Colonic mucosa (tissue), 4 donors: ENCODE results near the gene LLPH. TPM values are rescaled to one million over a fixed set of nuclear protein-coding genes. Genes with fewer than 3 reads are reported as not detected.

Source experiments
- DNase-seq: peaks from one replicate; pipeline ENCODE4 v3.0.0-alpha.2; 2020
- H3K27ac ChIP-seq: fragments of 200-600 bp; one replicate; pipeline ENCODE4 v1.8.0; 2021
- H3K27me3 ChIP-seq: fragments of 200-600 bp; one replicate; pipeline ENCODE4 v1.8.0; 2021
- H3K36me3 ChIP-seq: fragments of 200-600 bp; one replicate; pipeline ENCODE4 v1.8.0; 2021
- H3K4me1 ChIP-seq: fragments of 200-600 bp; one replicate; pipeline ENCODE4 v1.8.0; 2021; ENCODE audit warnings: mild to moderate bottlenecking
- H3K4me3 ChIP-seq: fragments of 200-600 bp; one replicate; pipeline ENCODE4 v1.8.0; 2021
- H3K9ac ChIP-seq, 2 donors: one replicate each; pipeline ENCODE4 v1.7.0; 2013; ENCODE audit warnings: control low read depth in 2 of 2, low read depth in 2 of 2, low read length in 2 of 2
- H3K9me3 ChIP-seq: fragments of 200-600 bp; one replicate; pipeline ENCODE4 v1.8.0; 2021
- CTCF ChIP-seq: fragments of 200-600 bp; IDR thresholded peaks from one replicate; pipeline ENCODE4 v1.8.0; 2022; ENCODE audit warnings: antibody characterized with exemption, mild to moderate bottlenecking
- intact Hi-C: fragments of 100-400 bp; cut with DNase I; formaldehyde crosslinking; loops from one replicate; pipeline ENCODE4 v1.14.1; 2022
- total RNA-seq, 2 donors: library from RNA; stranded (reverse); fragmentation: NEBNext Ultra II Directional in 1 of 2; extraction: Animal tissue kit (Norgen Biotek cat#: 25700) in 1 of 2; gene quantifications; one replicate each; pipeline ENCODE4 v1.2.1, GENCODE V29; 2021
- donor health status: healthy.
- donor health status: DM: no; HTN: no; CAD: no.
- donor health status: DM: no; HTN: no; CAD: no.

Gene LLPH
- total RNA-seq, 2 donors from 2014 or later = 21.0 to 28.5 TPM

DNA sequence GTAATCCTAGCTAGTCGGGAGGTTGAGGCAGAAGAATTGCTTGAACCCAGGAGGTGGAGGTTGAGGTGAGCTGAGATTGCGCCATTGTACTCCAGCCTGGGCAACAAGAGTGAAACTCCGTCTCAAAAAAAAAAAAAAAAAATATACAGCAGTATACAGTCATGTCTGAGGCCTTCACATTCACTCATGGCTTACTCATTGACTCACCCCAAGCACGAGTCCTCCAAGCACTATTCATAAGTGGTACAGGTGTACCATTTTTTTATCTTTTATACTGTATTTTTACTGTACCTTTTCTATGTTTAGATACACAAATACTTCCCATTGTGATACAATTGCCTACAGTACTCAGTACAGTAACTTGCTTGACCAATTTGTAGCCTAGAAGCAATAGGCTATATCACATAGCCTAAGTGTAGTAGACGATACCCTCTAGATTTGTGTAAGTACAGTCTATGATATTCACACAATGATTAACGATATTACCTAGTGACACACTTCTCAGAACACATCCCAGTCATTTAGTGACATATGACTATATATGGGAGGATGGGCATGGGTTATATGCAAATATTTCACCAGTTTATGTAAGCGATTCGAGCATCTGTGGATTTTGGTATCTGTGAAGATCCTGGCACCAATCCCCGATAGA is 12.2 kb downstream of the LLPH start:
- H3K9ac ChIP-seq = no peak overlapping the region
- H3K36me3 ChIP-seq = no peaks in the 10 kb centered on the region
- H3K27me3 ChIP-seq = no peaks in the 10 kb centered on the region
- intact Hi-C loops = no loop called here
- no peak overlapping the region for H3K27ac ChIP-seq
- DNase-seq = no peak
- TF ChIP-seq CTCF = no peak
- no peaks in the 10 kb centered on the region for H3K9me3 ChIP-seq
- H3K4me3 ChIP-seq = no peak overlapping the region
- no peaks in the 10 kb centered on the region for H3K4me1 ChIP-seq

DNA sequence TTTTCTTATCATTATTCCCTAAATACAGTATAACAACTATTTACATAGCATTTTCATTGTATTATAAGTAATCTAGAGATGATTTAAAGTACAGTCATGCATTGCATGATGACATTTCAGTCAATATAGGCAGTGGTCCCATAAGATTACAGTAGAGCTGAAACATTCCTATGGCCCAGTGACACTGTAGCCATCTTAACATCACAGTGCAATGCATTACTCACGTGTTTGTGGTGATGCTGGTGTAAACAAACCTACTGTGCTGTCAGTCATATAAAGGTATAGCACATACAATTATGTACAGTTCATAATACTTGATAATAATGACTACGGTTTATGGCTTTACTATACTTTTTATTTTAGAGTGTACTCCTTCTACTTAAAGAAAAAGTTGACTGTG is 13.3 kb downstream of the LLPH start:
- H3K27ac ChIP-seq = no peak overlapping the region
- H3K9me3 ChIP-seq = no peaks in the 10 kb centered on the region
- H3K36me3 ChIP-seq = no peaks in the 10 kb centered on the region
- no peak overlapping the region for H3K4me3 ChIP-seq
- no peak for DNase-seq
- no peaks in the 10 kb centered on the region for H3K4me1 ChIP-seq
- intact Hi-C loops = no loop called here
- no peak for TF ChIP-seq CTCF
- no peaks in the 10 kb centered on the region for H3K27me3 ChIP-seq
- no peak overlapping the region for H3K9ac ChIP-seq

DNA sequence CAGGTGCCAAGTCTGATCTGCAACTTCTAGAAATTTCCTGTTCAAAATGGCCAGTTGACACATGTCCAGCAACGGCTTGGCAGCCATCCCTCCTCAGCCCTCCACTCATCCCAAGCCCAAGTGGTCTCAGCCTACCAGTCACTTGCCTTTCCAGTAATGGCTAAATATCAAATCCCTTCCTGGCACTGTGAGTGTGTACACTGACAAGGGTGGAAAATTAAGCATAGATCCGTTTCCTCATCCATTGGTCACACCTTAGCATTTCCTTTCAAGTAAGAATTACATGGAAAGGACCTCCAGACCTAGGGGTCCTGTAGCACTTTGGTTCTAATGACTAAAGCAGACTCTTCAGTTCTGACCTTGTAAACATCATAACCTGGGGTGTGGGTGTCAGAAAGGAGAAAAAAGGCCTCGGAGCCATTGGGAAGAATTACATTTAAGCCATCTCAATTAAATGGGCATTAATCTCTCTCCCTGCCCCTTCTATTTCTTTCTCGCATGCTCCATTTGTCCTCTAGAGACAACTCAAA is 15.4 kb downstream of the LLPH start:
- no peak overlapping the region for H3K27ac ChIP-seq
- no peak for TF ChIP-seq CTCF
- no peaks in the 10 kb centered on the region for H3K36me3 ChIP-seq
- no peak for DNase-seq
- no peak overlapping the region for H3K4me3 ChIP-seq
- intact Hi-C loops = no loop called here
- H3K4me1 ChIP-seq = no peaks in the 10 kb centered on the region
- no peaks in the 10 kb centered on the region for H3K9me3 ChIP-seq
- no peaks in the 10 kb centered on the region for H3K27me3 ChIP-seq
- H3K9ac ChIP-seq = no peak overlapping the region

DNA sequence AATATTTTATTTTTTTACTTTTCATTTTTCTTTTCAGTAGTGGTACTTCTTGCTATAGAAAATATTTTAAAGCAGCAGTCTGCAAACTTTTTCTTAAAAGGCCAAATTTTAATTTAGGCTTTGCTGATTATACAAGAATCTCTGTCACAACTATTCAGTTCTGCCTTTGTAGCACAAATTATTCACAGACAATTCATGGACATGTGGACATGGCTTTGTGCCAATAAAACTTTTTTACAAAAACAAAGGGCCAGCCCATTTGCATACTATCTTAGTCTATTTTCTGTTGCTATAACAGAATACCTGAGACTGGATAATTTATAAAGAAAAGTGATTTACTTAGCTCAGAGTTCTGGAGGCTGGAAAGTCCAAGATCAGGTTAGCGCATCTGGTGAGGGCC is 17.1 kb downstream of the LLPH start:
- no peaks in the 10 kb centered on the region for H3K36me3 ChIP-seq
- no peak overlapping the region for H3K9ac ChIP-seq
- no peak overlapping the region for H3K4me3 ChIP-seq
- intact Hi-C loops = no loop called here
- TF ChIP-seq CTCF = no peak
- no peaks in the 10 kb centered on the region for H3K4me1 ChIP-seq
- no peak overlapping the region for H3K27ac ChIP-seq
- H3K27me3 ChIP-seq = no peaks in the 10 kb centered on the region
- DNase-seq = no peak
- H3K9me3 ChIP-seq = no peaks in the 10 kb centered on the region

DNA sequence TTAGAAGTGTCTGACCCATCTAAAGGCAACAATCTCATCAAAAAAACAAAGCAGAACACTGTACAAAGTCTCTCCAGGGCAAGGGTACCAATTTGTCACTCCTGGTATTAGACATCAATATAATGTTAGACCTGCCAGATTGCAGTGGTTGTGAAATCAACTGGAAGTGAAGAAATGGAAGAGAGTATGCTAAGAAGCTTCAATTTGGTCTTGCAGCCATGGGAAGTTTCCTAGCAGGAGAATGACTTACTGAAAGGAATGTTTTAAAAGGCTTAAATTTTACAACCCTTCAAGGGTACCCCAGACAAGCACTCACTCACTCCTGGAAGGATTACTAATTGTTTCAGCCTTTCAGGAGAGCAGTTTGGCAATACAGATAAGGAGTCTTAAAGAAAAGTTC is 18.9 kb downstream of the LLPH start:
- Histone ChIP-seq H3K27ac (no peak overlapping the region), H3K9me3 (no peaks in the 10 kb centered on the region), H3K36me3 (no peaks in the 10 kb centered on the region), H3K4me1 (no peaks in the 10 kb centered on the region), H3K4me3 (no peak overlapping the region), H3K9ac (no peak overlapping the region), H3K27me3 (no peaks in the 10 kb centered on the region)
- TF ChIP-seq CTCF = no peak
- intact Hi-C loops = no loop called here
- DNase-seq = no peak
